Measurements from ENCODE around the gene FBN1.

- TF ChIP-seq CTCF (conservative IDR thresholded peaks at IDR 0.05) (no peak), ZFX (IDR thresholded peaks at IDR 0.05) (no peak)
These were observed 88.2 kb downstream of the FBN1 start for GRCh38 chr15:48557335-48557734.

Measured in C4-2B (cell line).